Measurements from ENCODE around the gene BPGM.

BPGM gene

GRCh38 chr7:134632052-134632451 is 14.6 kb upstream of the BPGM start:
- no peaks in the 10 kb centered on the region for H4K20me1 ChIP-seq (ENCODE audit: insufficient read depth, low read length)
- ATAC-seq (ENCODE audit: insufficient read depth, low read depth), result no peak
- TF ChIP-seq EZH2 (IDR thresholded peaks at IDR 0.05; ENCODE audit: borderline replicate concordance, low read depth, low read length, severe bottlenecking), result no peak
- TF ChIP-seq, protein P1, sequence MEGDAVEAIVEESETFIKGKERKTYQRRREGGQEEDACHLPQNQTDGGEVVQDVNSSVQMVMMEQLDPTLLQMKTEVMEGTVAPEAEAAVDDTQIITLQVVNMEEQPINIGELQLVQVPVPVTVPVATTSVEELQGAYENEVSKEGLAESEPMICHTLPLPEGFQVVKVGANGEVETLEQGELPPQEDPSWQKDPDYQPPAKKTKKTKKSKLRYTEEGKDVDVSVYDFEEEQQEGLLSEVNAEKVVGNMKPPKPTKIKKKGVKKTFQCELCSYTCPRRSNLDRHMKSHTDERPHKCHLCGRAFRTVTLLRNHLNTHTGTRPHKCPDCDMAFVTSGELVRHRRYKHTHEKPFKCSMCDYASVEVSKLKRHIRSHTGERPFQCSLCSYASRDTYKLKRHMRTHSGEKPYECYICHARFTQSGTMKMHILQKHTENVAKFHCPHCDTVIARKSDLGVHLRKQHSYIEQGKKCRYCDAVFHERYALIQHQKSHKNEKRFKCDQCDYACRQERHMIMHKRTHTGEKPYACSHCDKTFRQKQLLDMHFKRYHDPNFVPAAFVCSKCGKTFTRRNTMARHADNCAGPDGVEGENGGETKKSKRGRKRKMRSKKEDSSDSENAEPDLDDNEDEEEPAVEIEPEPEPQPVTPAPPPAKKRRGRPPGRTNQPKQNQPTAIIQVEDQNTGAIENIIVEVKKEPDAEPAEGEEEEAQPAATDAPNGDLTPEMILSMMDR (IDR thresholded peaks at IDR 0.05; ENCODE audit: borderline replicate concordance, extremely low read depth, low read length, poor library complexity, severe bottlenecking), result no peak

DNA sequence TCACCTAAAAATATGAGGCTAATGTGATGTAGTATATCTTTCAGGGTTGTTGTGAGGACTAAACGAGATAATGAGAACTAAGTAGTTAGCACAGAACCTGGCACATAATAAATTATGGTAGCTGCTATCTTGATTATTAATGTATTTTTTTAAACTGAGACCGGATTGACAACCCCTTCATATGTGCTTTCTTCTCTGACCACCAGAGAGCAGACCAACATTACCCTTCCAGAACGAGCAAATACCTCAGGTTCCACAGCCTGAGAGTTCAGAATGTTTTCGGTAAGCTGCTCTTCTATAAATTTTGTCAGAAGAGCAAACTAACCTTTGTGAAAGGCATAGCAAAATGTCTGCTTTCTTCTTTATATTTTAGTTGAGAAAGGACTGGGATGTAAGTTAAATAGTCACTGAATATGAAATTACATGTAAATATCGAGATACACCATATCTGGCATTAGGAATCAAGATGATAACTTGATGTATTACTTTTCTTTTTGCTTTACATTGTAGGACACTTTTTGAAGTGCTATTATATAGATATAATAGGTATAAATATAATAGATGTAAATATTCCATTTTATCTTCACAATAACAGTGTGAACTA is 13.6 kb upstream of the BPGM start:
- H3K27me3 ChIP-seq (ENCODE audit: insufficient read depth, low read length, poor library complexity), result peaks cover 7% of the 10 kb centered on the region
- DNase-seq (peak; percentile 20), ATAC-seq (ENCODE audit: insufficient read depth, low read depth) (peak; percentile 64; the same call in 1 of the 3 replicates)
- TF ChIP-seq, protein P1 (IDR thresholded peaks at IDR 0.05; ENCODE audit: borderline replicate concordance, extremely low read depth, low read length, poor library complexity, severe bottlenecking), result peak; percentile 66
- no peak for TF ChIP-seq EZH2 (IDR thresholded peaks at IDR 0.05; ENCODE audit: borderline replicate concordance, low read depth, low read length, severe bottlenecking)
- H3K27ac ChIP-seq (ENCODE audit: low read length), result no peak overlapping the region
- no peak overlapping the region for H2AFZ ChIP-seq (ENCODE audit: low read depth, low read length)
- H3K4me3 ChIP-seq (ENCODE audit: low read depth in 1 of 2, low read length in 2 of 2), result no peak overlapping the region
- no peaks in the 10 kb centered on the region for H3K4me1 ChIP-seq (ENCODE audit: insufficient read depth, low read length)
- no peaks in the 10 kb centered on the region for H3K36me3 ChIP-seq (ENCODE audit: insufficient read depth, low read length)
- H3K4me2 ChIP-seq (ENCODE audit: insufficient read depth, low read length), result no peak overlapping the region
- no peak overlapping the region for H3K9ac ChIP-seq (ENCODE audit: low read depth, low read length)
- no peaks in the 10 kb centered on the region for H3K9me3 ChIP-seq (ENCODE audit: insufficient read depth, low read length, severe bottlenecking)
- no peaks in the 10 kb centered on the region for H3K79me2 ChIP-seq (ENCODE audit: insufficient read depth, low read length)
- H4K20me1 ChIP-seq (ENCODE audit: insufficient read depth, low read length), result no peaks in the 10 kb centered on the region

More at GRCh38 chr7:134632052-134632451, 14.6 kb upstream of the BPGM start:
- H3K27me3 ChIP-seq (ENCODE audit: insufficient read depth, low read length, poor library complexity), result peaks cover 7% of the 10 kb centered on the region
- no peak overlapping the region for H3K9ac ChIP-seq (ENCODE audit: low read depth, low read length)
- no peaks in the 10 kb centered on the region for H3K36me3 ChIP-seq (ENCODE audit: insufficient read depth, low read length)
- H3K9me3 ChIP-seq (ENCODE audit: insufficient read depth, low read length, severe bottlenecking), result no peaks in the 10 kb centered on the region
- no peak overlapping the region for H3K4me3 ChIP-seq (ENCODE audit: low read depth in 1 of 2, low read length in 2 of 2)
- no peak overlapping the region for H3K27ac ChIP-seq (ENCODE audit: low read length)
- H3K4me1 ChIP-seq (ENCODE audit: insufficient read depth, low read length), result no peaks in the 10 kb centered on the region
- no peaks in the 10 kb centered on the region for H3K79me2 ChIP-seq (ENCODE audit: insufficient read depth, low read length)
- no peak for DNase-seq
- no peak overlapping the region for H2AFZ ChIP-seq (ENCODE audit: low read depth, low read length)
- no peak overlapping the region for H3K4me2 ChIP-seq (ENCODE audit: insufficient read depth, low read length)

DNA sequence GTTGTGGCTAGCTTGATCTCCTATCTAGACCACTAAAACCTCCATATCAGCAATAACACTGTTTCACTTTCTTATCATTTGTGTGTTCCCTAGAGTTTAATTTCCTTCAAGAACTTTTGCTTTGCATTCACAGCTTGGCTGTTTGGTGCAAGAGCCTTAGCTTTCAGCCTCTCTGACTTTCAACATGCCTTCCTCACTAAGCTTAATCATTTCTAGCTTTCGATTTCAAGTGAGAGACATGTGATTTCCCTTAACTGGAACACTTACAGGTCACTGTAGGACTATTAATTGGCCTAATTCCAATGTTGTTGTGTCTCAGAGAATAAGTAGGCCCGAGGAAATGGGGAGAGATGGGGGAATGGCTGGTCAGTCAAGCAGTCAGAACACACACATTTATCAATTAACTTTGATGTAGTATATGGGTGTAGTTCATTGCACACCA is 10.6 kb upstream of the BPGM start:
- Histone ChIP-seq H3K9me3 (ENCODE audit: insufficient read depth, low read length, severe bottlenecking) (no peaks in the 10 kb centered on the region), H3K4me3 (ENCODE audit: low read depth in 1 of 2, low read length in 2 of 2) (no peak overlapping the region), H3K27me3 (ENCODE audit: insufficient read depth, low read length, poor library complexity) (peaks cover 10% of the 10 kb centered on the region), H3K4me1 (ENCODE audit: insufficient read depth, low read length) (no peaks in the 10 kb centered on the region), H3K36me3 (ENCODE audit: insufficient read depth, low read length) (no peaks in the 10 kb centered on the region), H3K27ac (ENCODE audit: low read length) (no peak overlapping the region), H4K20me1 (ENCODE audit: insufficient read depth, low read length) (no peaks in the 10 kb centered on the region), H3K4me2 (ENCODE audit: insufficient read depth, low read length) (no peak overlapping the region), H3K9ac (ENCODE audit: low read depth, low read length) (no peak overlapping the region), H2AFZ (ENCODE audit: low read depth, low read length) (no peak overlapping the region), H3K79me2 (ENCODE audit: insufficient read depth, low read length) (no peaks in the 10 kb centered on the region)
- no peak for DNase-seq
- TF ChIP-seq EZH2 (IDR thresholded peaks at IDR 0.05; ENCODE audit: borderline replicate concordance, low read depth, low read length, severe bottlenecking), result no peak
- TF ChIP-seq, protein P1 (IDR thresholded peaks at IDR 0.05; ENCODE audit: borderline replicate concordance, extremely low read depth, low read length, poor library complexity, severe bottlenecking), result no peak
- ATAC-seq (ENCODE audit: insufficient read depth, low read depth), result no peak
